GM10266 (cell line): ENCODE measurements around the gene PHLDA3.

Experiments
- DNase-seq: peaks from one replicate; pipeline ENCODE4 v3.0.0; 2012; ENCODE audit errors: extremely low spot score
- TF ChIP-seq, protein P1 (sequence below): IDR thresholded peaks from 2 replicates; pipeline ENCODE4 v1.5.1; 2012; ENCODE audit warnings: mild to moderate bottlenecking, low read depth; ENCODE audit not compliant: control insufficient read depth, insufficient read depth; ENCODE audit errors: missing control alignments

Gene PHLDA3

DNA sequence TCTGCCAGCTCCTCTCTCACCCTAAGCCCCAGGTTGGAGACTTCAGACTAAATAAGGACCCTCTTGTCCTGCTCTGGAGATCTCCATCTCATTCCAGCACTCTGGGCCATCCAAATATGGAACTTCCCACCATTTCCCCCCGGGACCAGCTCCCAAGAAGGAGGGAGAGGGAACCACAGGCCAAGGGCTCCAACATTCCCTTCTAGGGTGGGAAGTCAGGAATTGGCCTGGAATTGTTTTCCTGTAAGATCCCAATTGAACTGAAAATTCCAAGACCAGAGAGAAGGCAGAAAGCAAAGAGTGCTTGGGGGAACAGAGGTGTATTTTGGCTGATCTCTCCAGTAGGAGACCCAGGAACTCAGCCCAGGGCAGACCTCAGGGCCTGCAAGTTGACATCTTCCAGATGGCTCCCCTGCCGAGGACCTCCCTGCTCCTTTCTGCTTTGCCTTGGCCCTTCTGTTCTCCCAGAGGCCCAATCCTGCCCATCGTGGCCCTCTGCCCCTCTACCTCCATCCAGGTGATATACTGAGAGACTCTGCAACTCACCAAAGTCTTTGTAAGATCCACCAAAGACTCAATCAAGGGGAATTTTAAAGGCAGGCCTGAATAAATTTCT, 23.0 kb upstream of the PHLDA3 start:
- TF ChIP-seq, protein P1, sequence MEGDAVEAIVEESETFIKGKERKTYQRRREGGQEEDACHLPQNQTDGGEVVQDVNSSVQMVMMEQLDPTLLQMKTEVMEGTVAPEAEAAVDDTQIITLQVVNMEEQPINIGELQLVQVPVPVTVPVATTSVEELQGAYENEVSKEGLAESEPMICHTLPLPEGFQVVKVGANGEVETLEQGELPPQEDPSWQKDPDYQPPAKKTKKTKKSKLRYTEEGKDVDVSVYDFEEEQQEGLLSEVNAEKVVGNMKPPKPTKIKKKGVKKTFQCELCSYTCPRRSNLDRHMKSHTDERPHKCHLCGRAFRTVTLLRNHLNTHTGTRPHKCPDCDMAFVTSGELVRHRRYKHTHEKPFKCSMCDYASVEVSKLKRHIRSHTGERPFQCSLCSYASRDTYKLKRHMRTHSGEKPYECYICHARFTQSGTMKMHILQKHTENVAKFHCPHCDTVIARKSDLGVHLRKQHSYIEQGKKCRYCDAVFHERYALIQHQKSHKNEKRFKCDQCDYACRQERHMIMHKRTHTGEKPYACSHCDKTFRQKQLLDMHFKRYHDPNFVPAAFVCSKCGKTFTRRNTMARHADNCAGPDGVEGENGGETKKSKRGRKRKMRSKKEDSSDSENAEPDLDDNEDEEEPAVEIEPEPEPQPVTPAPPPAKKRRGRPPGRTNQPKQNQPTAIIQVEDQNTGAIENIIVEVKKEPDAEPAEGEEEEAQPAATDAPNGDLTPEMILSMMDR = no peak
- DNase-seq = no peak

DNA sequence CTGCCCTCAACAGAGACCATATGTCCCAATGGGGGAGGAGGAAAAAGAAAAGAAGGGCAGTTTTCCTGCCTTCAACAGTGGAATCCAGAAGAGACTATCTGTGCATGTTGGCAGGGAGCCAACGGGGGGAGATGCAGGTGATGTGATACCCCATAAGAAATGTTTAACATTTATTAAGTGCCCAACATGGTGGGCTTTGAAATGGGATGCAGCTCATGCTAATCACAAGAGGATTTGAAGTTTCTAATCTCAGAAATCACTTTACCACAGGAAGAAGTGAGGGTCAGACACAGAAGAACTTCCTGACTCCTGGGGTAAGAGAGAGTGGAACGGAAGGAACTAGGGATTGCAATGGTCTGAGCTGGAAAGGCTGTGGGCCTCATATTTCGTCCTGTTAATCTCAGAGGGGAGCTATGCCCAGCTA, 21.7 kb upstream of the PHLDA3 start:
- DNase-seq = no peak
- TF ChIP-seq, protein P1 = no peak

DNA sequence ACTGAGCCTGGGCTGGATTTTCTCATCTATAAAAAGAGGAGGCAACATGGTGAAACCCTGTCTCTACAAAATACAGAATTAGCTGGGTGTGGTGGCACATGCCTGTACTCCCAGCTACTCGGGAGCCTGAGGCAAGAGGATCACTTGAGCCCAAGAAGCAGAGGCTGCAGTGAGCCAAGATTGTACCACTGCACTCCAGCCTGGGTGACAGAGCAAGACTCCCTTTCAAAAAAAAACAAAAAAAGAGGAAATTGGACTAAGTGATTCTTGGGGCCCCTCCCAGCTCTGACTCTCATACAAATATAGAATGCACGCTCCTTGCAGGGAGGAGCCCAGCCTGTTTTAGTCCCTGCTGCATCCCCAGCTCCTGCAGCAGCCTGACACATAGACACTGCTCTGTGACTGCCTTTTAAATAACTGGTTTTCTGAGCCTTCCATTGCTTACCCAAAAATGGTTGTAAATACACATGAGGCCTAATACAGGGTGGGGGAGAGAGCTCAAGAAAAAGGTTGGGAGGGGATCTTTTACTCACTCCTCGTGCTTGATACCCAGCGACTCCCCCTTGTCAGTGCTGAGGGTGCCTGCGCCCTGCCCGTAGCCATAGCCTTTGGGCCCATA, 20.8 kb upstream of the PHLDA3 start:
- DNase-seq = no peak
- TF ChIP-seq, protein P1 = no peak

DNA sequence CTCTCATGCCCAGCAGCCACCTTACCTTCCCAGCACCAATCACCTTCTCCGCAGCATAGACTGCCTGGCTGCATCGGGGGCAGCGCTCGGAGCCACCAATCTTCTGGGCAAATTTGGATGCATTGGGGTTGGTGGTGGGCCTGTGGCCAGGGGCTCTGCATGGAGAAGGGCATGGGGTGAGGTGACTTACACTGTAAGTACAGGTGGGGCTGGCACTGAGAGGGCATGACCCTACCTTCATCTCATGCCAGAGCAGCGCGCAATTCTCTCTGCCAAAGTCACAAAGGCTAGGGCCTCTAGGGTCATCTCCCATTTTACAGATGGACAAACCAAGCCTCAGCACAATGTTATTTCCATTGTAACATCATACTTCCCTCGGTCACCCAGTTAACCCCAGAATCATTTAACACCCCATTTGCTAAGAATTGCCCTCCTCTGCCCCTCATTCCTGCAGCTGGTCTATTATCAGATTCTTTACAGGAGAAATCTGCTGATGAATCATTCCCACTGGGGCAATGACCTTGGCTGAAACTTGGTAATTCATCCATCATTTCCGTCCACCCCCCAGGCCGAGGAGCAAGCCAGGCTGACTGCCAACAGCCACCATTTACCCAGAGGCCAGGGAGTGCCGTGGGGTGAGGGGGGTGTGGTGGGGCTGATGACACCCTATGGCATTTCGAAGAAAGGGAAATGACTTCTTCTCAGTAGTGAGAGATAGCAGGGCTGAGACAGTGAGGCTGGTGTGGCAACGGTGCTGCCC, 20.0 kb upstream of the PHLDA3 start:
- DNase-seq = no peak

DNA sequence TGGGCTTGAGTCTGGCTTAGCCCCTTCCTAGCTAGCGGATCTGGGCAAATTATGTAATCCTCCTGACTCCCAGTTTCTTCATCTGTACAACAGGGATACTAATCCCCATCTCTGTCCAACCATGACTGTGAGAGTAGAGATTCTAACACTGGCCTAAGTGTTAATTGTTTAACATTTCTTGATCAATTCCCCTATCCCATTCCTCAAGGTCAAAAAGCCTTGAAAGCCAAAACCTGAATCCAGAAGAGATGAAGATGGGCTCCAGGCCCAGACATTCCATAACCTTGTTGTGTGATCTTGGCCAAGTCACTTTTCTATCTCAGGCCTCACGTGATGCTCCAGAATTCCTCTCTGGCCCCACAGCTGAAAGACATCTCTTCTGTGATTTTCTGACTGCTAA, 18.8 kb upstream of the PHLDA3 start:
- TF ChIP-seq, protein P1 = no peak
- DNase-seq = no peak

More for the DNA sequence above, 20.0 kb upstream of the PHLDA3 start:
- TF ChIP-seq, protein P1 = no peak

DNA sequence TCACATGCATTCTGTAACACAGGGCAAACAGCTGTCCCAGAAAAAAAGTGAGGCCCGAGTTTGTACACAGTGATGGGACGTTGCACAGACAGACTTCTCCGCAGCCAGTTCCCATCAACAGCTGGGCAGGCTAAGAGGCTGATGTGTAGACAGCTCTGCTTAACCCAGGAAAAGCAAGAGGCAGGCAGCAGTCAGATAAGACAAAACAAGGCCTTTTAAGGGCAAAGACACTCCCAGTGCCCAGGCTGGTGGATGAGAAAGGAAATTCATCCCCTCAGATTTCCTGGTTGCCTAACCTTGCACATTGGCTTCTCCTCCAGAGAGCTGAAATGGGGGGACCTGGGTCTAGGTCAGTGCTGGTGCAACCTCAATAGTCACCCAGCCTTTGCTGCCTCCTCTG, 17.2 kb upstream of the PHLDA3 start:
- no peak for DNase-seq
- TF ChIP-seq, protein P1 = no peak

DNA sequence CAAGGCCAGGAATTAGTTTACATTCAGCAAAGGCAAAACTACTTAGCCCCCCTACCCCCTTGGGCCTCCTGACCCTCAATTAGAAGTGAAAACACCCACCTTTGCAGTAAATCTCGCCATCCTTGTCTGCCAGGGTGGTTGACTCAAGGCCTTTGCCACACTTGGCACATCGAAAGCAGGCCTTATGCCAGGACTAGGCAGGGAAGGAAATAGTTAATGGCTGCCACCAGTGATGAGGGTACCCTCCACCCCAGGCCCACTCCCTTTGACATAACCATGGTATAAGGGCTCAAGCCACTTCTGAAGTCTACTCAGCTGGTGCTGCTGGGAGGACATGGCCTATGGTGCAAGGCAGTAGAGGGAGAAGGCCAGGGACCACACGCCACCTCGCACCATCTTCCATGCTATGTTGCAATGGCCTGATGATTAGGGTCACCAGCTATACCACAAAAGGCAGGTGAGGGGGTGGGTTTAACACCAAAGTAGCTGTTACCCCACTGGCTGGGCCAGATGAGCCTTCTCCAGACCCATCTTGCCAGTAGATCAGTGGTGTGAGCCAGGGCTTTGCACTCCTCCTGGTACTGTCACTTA, 16.3 kb upstream of the PHLDA3 start:
- DNase-seq = no peak
- TF ChIP-seq, protein P1 = no peak
